Measurements from ENCODE around the gene CCDC187.

GRCh38 chr9:136202454-136203407 is 101.2 kb downstream of the CCDC187 start:
- no peak for TF ChIP-seq RAD21 (IDR thresholded peaks at IDR 0.05; ENCODE audit: low read length)
- no peak for TF ChIP-seq CTCF (conservative IDR thresholded peaks at IDR 0.05; ENCODE audit: low read depth, low read length)
